ENCODE data around the gene KLK8. TPM values are rescaled to one million over a fixed set of nuclear protein-coding genes. Genes with fewer than 3 reads are reported as not detected.

Gene KLK8
- total and polyA plus RNA-seq, 2 of the 13 experiments (the other 11 are each of a cell fraction or from before 2014, with no cell fraction given), result not detected

GRCh38 chr19:51031880-51032225 lies 30.4 kb upstream of the KLK8 start:
- CTCF ChIA-PET (ENCODE audit: low intra/inter-chr PET ratio, low total read pairs), result no interaction called here
- no TSS peak for BruUV-seq (replicated peaks)
- FAIRE-seq (no peak), ATAC-seq (no peak), DNase-seq (ENCODE audit: low spot score) (no peak)
- H3K4me1 ChIP-seq (ENCODE audit: insufficient read depth, low read length), result no peaks in the 10 kb centered on the region
- in situ Hi-C loops (cut with HindIII; ENCODE audit: extremely low pct_ligation_motif_present, low pct_unique_long_range_greater_than_20kb), result no loop called here
- H3K27ac ChIP-seq (ENCODE audit: extremely low read length, insufficient read depth, low read length), result no peak overlapping the region
- 78% methylated on average over 16 of the region's 28 CpGs for WGBS (ENCODE audit: low lambda C conversion rate)
- no peak overlapping the region for H2AFZ ChIP-seq (ENCODE audit: low read length)
- H3K9ac ChIP-seq (ENCODE audit: insufficient read depth, low read depth, low read length), result no peak overlapping the region
- H3K9me3 ChIP-seq (ENCODE audit: low read length), result no peaks in the 10 kb centered on the region
- no peaks in the 10 kb centered on the region for H3K79me2 ChIP-seq (ENCODE audit: insufficient read depth, low read length)
- H4K20me1 ChIP-seq (ENCODE audit: insufficient read depth, low read length), result no peaks in the 10 kb centered on the region
- no peak overlapping the region for H3K4me3 ChIP-seq (replicated peaks in 1 of 3; ENCODE audit: insufficient read depth in 1 of 3, low read depth in 2 of 3, low read length in 3 of 3)
- H3K4me2 ChIP-seq (ENCODE audit: low read depth, low read length), result no peak overlapping the region
- H3K36me3 ChIP-seq (replicated peaks in 1 of 2; ENCODE audit: control insufficient read depth in 1 of 2, insufficient read depth in 2 of 2, low read length in 2 of 2), result no peaks in the 10 kb centered on the region
- no peak for TF ChIP-seq PREB (CRISPR knock-in tag; IDR thresholded peaks at IDR 0.05)
- no peak for TF ChIP-seq TCF7 (IDR thresholded peaks at IDR 0.05; ENCODE audit: low read depth)
- no peak for TF ChIP-seq HIVEP1 (CRISPR knock-in tag; IDR thresholded peaks at IDR 0.05)
- no peak for TF ChIP-seq CENPX (CRISPR knock-in tag; IDR thresholded peaks at IDR 0.05)
- TF ChIP-seq PLRG1 (conservative IDR thresholded peaks at IDR 0.05), result no peak
- no peak for TF ChIP-seq REL (CRISPR knock-in tag; conservative IDR thresholded peaks at IDR 0.05)
- TF ChIP-seq HBP1 (CRISPR knock-in tag; IDR thresholded peaks at IDR 0.05; ENCODE audit: low read depth), result no peak
- TF ChIP-seq ZNF3 (CRISPR knock-in tag; IDR thresholded peaks at IDR 0.05), result no peak
- no peak for TF ChIP-seq GMEB1 (CRISPR knock-in tag; IDR thresholded peaks at IDR 0.05; ENCODE audit: borderline replicate concordance)
- no peak for TF ChIP-seq ZFP36 (IDR thresholded peaks at IDR 0.05; ENCODE audit: borderline replicate concordance, low read depth, low read length, partially characterized antibody)
- H3K27me3 ChIP-seq (ENCODE audit: control insufficient read depth in 1 of 2, insufficient read depth in 2 of 2, low read length in 2 of 2), result peaks cover 4 to 27% of the 10 kb centered on the region in 2 experiments; a peak in 4 of 5 replicates
- POLR2A ChIA-PET, result no interaction called here
- intact Hi-C loops (cut with micrococcal nuclease; ENCODE audit: unreplicated experiment), result no loop called here

All from HepG2 (cell line).